Mesendoderm (in vitro differentiated cells): ENCODE results near the gene CIB2.
A peak's percentile ranks its signal among the peaks of the same experiment; 100 is the strongest.

Source experiments
- DNase-seq: peaks from one replicate; pipeline ENCODE4 v3.0.0; 2013
- H2AK5ac ChIP-seq: 2 replicates; pipeline ENCODE4 v1.6.1; 2013; ENCODE audit warnings: low read length, inconsistent platforms
- H2BK120ac ChIP-seq: 2 replicates; pipeline ENCODE4 v1.6.1; 2013; ENCODE audit warnings: low read depth, mild to moderate bottlenecking, low read length, moderate library complexity, mixed read lengths
- H2BK15ac ChIP-seq: replicated peaks from 2 replicates; pipeline ENCODE4 v1.6.1; 2013; ENCODE audit warnings: low read depth, mild to moderate bottlenecking, moderate library complexity
- H2BK5ac ChIP-seq: 2 replicates; pipeline ENCODE4 v1.6.1; 2013; ENCODE audit warnings: low read length, inconsistent platforms
- H3K18ac ChIP-seq: 2 replicates; pipeline ENCODE4 v1.6.1; 2013; ENCODE audit warnings: mild to moderate bottlenecking, low read length, mixed read lengths
- H3K23ac ChIP-seq: one replicate; pipeline ENCODE4 v1.6.1; 2013; ENCODE audit warnings: low read length
- H3K27ac ChIP-seq: 2 replicates; pipeline ENCODE4 v1.5.1; 2013; ENCODE audit warnings: low read depth, mild to moderate bottlenecking, inconsistent platforms, low read length, moderate library complexity
- H3K27me3 ChIP-seq: 2 replicates; pipeline ENCODE4 v1.6.1; 2013; ENCODE audit warnings: low read length, control low read depth, mild to moderate bottlenecking, inconsistent platforms; ENCODE audit not compliant: insufficient read depth, poor library complexity
- H3K36me3 ChIP-seq: 2 replicates; pipeline ENCODE4 v1.6.1; 2013; ENCODE audit warnings: low read length, inconsistent platforms; ENCODE audit not compliant: control insufficient read depth, insufficient read depth
- H3K4ac ChIP-seq: one replicate; pipeline ENCODE4 v1.6.1; 2013; ENCODE audit warnings: low read depth, mild to moderate bottlenecking, low read length, moderate library complexity
- H3K4me1 ChIP-seq: 2 replicates; pipeline ENCODE4 v1.6.1; 2013; ENCODE audit warnings: low read depth, low read length, inconsistent platforms; ENCODE audit not compliant: control insufficient read depth
- H3K4me2 ChIP-seq: 2 replicates; pipeline ENCODE4 v1.6.1; 2013; ENCODE audit warnings: low read length
- H3K4me3 ChIP-seq: 2 replicates; pipeline ENCODE4 v1.5.1; 2013; ENCODE audit warnings: mild to moderate bottlenecking, low read length
- H3K56ac ChIP-seq: one replicate; pipeline ENCODE4 v1.6.1; 2013; ENCODE audit warnings: low read length
- H3K79me1 ChIP-seq: 2 replicates; pipeline ENCODE4 v1.6.1; 2013; ENCODE audit warnings: low read length, inconsistent platforms
- H3K79me2 ChIP-seq: 2 replicates; pipeline ENCODE4 v1.6.1; 2013; ENCODE audit warnings: mild to moderate bottlenecking, low read length; ENCODE audit not compliant: control insufficient read depth, insufficient read depth
- H3K9ac ChIP-seq: 2 replicates; pipeline ENCODE4 v1.6.1; 2013; ENCODE audit warnings: low read length, inconsistent platforms
- H4K5ac ChIP-seq: one replicate; pipeline ENCODE4 v1.6.1; 2013; ENCODE audit warnings: low read length
- H4K8ac ChIP-seq: one replicate; pipeline ENCODE4 v1.6.1; 2013; ENCODE audit warnings: low read depth, mild to moderate bottlenecking, control low read depth, low read length, moderate library complexity
- WGBS: extraction: QIAGEN DNeasy Blood & Tissue Kit; methylation state at CpG from one replicate; pipeline ENCODE4 v1.1.7; 2013; ENCODE audit warnings: low lambda C conversion rate, missing lambda C conversion rate; ENCODE audit not compliant: insufficient coverage; ENCODE audit errors: extremely low coverage; 5-methylcytosine and 5-hydroxymethylcytosine counted together

Gene CIB2

GRCh38 chr15:78101423-78102105, 29.7 kb downstream of the CIB2 start:
- H3K4me1 ChIP-seq = no peaks in the 10 kb centered on the region
- no peaks in the 10 kb centered on the region for H3K79me1 ChIP-seq
- H3K18ac ChIP-seq = no peak overlapping the region
- peak; percentile 18 for DNase-seq
- H2BK15ac ChIP-seq = no peak overlapping the region
- H2BK5ac ChIP-seq = no peak overlapping the region
- H3K27me3 ChIP-seq = no peaks in the 10 kb centered on the region
- H3K4ac ChIP-seq = no peak overlapping the region
- no peak overlapping the region for H2BK120ac ChIP-seq
- no peak overlapping the region for H4K8ac ChIP-seq
- no peak overlapping the region for H3K4me3 ChIP-seq
- H3K56ac ChIP-seq = no peak overlapping the region
- no peak overlapping the region for H2AK5ac ChIP-seq
- no peak overlapping the region for H3K27ac ChIP-seq
- H3K9ac ChIP-seq = no peak overlapping the region
- H3K79me2 ChIP-seq = no peaks in the 10 kb centered on the region
- no peak overlapping the region for H3K4me2 ChIP-seq
- no peak overlapping the region for H3K23ac ChIP-seq
- H4K5ac ChIP-seq = no peak overlapping the region
- no CpG with 5 or more reads among the region's 5 CpGs for WGBS
- H3K36me3 ChIP-seq = no peaks in the 10 kb centered on the region

DNA sequence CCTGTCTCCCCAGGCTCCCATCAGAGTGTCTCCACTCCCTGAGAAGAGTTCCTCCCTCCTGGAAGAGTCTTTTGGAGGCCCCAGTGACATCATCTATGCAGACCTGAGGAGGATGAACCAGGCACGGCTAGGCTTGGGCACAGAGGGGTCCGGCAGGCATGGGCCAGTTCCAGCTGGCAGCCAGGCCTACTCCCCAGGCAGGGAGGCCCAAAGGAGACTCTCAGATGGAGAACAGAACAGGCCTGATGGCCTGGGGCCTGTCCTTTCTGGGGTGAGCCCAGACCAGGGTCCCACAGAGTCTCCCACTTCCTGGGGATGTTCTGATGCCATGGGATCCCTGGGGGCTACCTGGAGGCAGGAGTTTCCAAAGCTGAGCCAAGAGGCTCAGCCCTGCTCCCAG, 30.4 kb downstream of the CIB2 start:
- Histone ChIP-seq H3K27me3 (no peaks in the 10 kb centered on the region), H3K4ac (no peak overlapping the region)

GRCh38 chr15:78098131-78098755, 33.0 kb downstream of the CIB2 start:
- Histone ChIP-seq H3K4me2 (no peak overlapping the region), H2AK5ac (no peak overlapping the region), H3K23ac (no peak overlapping the region), H4K5ac (no peak overlapping the region), H3K56ac (no peak overlapping the region), H3K4ac (no peak overlapping the region), H3K79me1 (no peaks in the 10 kb centered on the region), H3K79me2 (no peaks in the 10 kb centered on the region), H3K36me3 (no peaks in the 10 kb centered on the region), H4K8ac (no peak overlapping the region), H3K4me3 (no peak overlapping the region), H3K27ac (no peak overlapping the region), H2BK5ac (no peak overlapping the region), H2BK15ac (no peak overlapping the region), H3K4me1 (no peaks in the 10 kb centered on the region), H3K27me3 (no peaks in the 10 kb centered on the region), H3K9ac (no peak overlapping the region), H2BK120ac (no peak overlapping the region), H3K18ac (no peak overlapping the region)
- DNase-seq = no peak
- WGBS = no CpG with 5 or more reads among the region's 11 CpGs

More for the DNA sequence above, 30.4 kb downstream of the CIB2 start:
- Histone ChIP-seq H2BK5ac (no peak overlapping the region), H4K5ac (no peak overlapping the region), H3K9ac (no peak overlapping the region), H2AK5ac (no peak overlapping the region), H3K18ac (no peak overlapping the region), H3K79me2 (no peaks in the 10 kb centered on the region), H3K4me1 (no peaks in the 10 kb centered on the region), H3K56ac (no peak overlapping the region), H3K23ac (no peak overlapping the region), H3K36me3 (no peaks in the 10 kb centered on the region), H3K79me1 (no peaks in the 10 kb centered on the region), H3K4me3 (no peak overlapping the region), H3K4me2 (no peak overlapping the region), H4K8ac (no peak overlapping the region), H2BK120ac (no peak overlapping the region), H2BK15ac (no peak overlapping the region), H3K27ac (no peak overlapping the region)
- WGBS = no CpG with 5 or more reads among the region's 2 CpGs
- DNase-seq = no peak

GRCh38 chr15:78097667-78098066, 33.6 kb downstream of the CIB2 start:
- Histone ChIP-seq H3K27me3 (no peaks in the 10 kb centered on the region), H3K79me2 (no peaks in the 10 kb centered on the region), H3K4ac (no peak overlapping the region), H2BK15ac (no peak overlapping the region), H3K36me3 (no peaks in the 10 kb centered on the region), H3K4me1 (no peaks in the 10 kb centered on the region), H2BK5ac (no peak overlapping the region), H3K4me2 (no peak overlapping the region), H3K79me1 (no peaks in the 10 kb centered on the region), H3K4me3 (no peak overlapping the region), H3K9ac (no peak overlapping the region), H3K56ac (no peak overlapping the region), H4K5ac (no peak overlapping the region), H3K27ac (no peak overlapping the region), H4K8ac (no peak overlapping the region), H2BK120ac (no peak overlapping the region), H2AK5ac (no peak overlapping the region), H3K18ac (no peak overlapping the region), H3K23ac (no peak overlapping the region)
- DNase-seq = no peak
- WGBS = no CpG with 5 or more reads among the region's 9 CpGs

GRCh38 chr15:78093242-78094020, 37.8 kb downstream of the CIB2 start:
- H3K18ac ChIP-seq = no peak overlapping the region
- H3K4me1 ChIP-seq = no peaks in the 10 kb centered on the region
- no peaks in the 10 kb centered on the region for H3K79me2 ChIP-seq
- no peak overlapping the region for H2AK5ac ChIP-seq
- H3K4ac ChIP-seq = no peak overlapping the region
- DNase-seq = no peak
- H4K5ac ChIP-seq = no peak overlapping the region
- no peak overlapping the region for H4K8ac ChIP-seq
- no CpG with 5 or more reads among the region's 5 CpGs for WGBS
- no peak overlapping the region for H3K23ac ChIP-seq
- no peaks in the 10 kb centered on the region for H3K36me3 ChIP-seq
- no peak overlapping the region for H2BK15ac ChIP-seq
- H2BK5ac ChIP-seq = no peak overlapping the region
- no peak overlapping the region for H3K27ac ChIP-seq
- H3K9ac ChIP-seq = no peak overlapping the region
- no peak overlapping the region for H3K56ac ChIP-seq
- H2BK120ac ChIP-seq = no peak overlapping the region
- H3K4me2 ChIP-seq = no peak overlapping the region
- H3K4me3 ChIP-seq = no peak overlapping the region
- H3K27me3 ChIP-seq = no peaks in the 10 kb centered on the region
- H3K79me1 ChIP-seq = no peaks in the 10 kb centered on the region
